HL-60 (cell line): ENCODE results near the gene CMTM1.

Experiments
- GABPA ChIP-seq: IDR thresholded peaks from 2 replicates; pipeline ENCODE4 v1.6.1; 2012; ENCODE audit warnings: low read depth
- POLR2AphosphoS5 ChIP-seq: IDR thresholded peaks from 2 replicates; pipeline ENCODE4 v1.6.1; 2012; ENCODE audit warnings: low read depth
- TF ChIP-seq, protein P1 (sequence below): IDR thresholded peaks from one replicate; pipeline ENCODE4 v1.5.1; 2011; ENCODE audit warnings: low read length, control low read depth, inconsistent platforms; ENCODE audit not compliant: insufficient read depth

DNA sequence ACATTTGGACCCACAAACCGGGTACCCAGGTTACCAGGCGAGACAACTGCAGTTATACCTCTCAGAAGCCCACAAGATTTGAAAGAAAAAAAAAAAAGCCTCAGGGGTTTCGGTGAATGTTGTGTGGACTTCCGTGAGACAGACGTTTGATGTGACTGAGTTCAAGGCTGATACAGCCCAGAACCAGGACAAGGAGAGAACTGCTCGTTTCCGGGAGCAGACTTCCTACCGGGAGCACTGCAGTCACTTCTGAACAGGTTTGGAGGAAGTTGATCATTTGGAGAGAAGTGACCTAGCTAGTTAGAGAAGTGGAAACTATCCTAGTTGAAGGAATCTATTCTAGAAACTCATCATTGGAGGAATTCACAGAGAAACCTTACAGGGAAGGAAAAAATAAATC lies 13.0 kb upstream of the CMTM1 start:
- TF ChIP-seq GABPA: no peak
- TF ChIP-seq, protein P1, sequence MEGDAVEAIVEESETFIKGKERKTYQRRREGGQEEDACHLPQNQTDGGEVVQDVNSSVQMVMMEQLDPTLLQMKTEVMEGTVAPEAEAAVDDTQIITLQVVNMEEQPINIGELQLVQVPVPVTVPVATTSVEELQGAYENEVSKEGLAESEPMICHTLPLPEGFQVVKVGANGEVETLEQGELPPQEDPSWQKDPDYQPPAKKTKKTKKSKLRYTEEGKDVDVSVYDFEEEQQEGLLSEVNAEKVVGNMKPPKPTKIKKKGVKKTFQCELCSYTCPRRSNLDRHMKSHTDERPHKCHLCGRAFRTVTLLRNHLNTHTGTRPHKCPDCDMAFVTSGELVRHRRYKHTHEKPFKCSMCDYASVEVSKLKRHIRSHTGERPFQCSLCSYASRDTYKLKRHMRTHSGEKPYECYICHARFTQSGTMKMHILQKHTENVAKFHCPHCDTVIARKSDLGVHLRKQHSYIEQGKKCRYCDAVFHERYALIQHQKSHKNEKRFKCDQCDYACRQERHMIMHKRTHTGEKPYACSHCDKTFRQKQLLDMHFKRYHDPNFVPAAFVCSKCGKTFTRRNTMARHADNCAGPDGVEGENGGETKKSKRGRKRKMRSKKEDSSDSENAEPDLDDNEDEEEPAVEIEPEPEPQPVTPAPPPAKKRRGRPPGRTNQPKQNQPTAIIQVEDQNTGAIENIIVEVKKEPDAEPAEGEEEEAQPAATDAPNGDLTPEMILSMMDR: no peak
- no peak for TF ChIP-seq POLR2AphosphoS5
